SU-DHL-6 (cell line): ENCODE measurements around the gene SAV1.

Experiments used
- H2AFZ ChIP-seq: fragments of 200-600 bp; sonication (generic); 2 replicates; pipeline ENCODE4 v1.6.1; 2014; ENCODE audit warnings: low read depth, mild to moderate bottlenecking, moderate library complexity, mixed read lengths, antibody characterized with exemption, low read length; ENCODE audit not compliant: severe bottlenecking
- H3F3A ChIP-seq: fragments of 200-600 bp; shearing (Covaris generic); 2 replicates; pipeline ENCODE4 v1.6.0; 2016; ENCODE audit warnings: antibody characterized with exemption, mild to moderate bottlenecking; ENCODE audit not compliant: insufficient read depth
- H3K27ac ChIP-seq: fragments of 200-600 bp; sonication (generic); 2 replicates; pipeline ENCODE4 v1.5.1; 2016; ENCODE audit warnings: low read depth, mild to moderate bottlenecking, low read length, moderate library complexity, mixed read lengths
- H3K27me3 ChIP-seq: fragments of 200-600 bp; sonication (generic), shearing (Covaris generic); 2 replicates; pipeline ENCODE4 v1.6.0; 2014; ENCODE audit warnings: mild to moderate bottlenecking, low read length
- H3K36me3 ChIP-seq: fragments of 200-600 bp; sonication (generic); 2 replicates; pipeline ENCODE4 v1.6.1; 2014; ENCODE audit warnings: mild to moderate bottlenecking, low read length, mixed read lengths
- H3K4me2 ChIP-seq: fragments of 300-600, 200-600 bp; shearing (Covaris generic), sonication (generic); 2 replicates; pipeline ENCODE4 v1.6.0; 2014; ENCODE audit warnings: low read length, low read depth, mild to moderate bottlenecking; ENCODE audit not compliant: poor library complexity, severe bottlenecking
- H3K4me3 ChIP-seq: fragments of 200-600 bp; sonication (generic); 2 replicates; pipeline ENCODE4 v1.5.1; 2014; ENCODE audit warnings: antibody characterized with exemption, low read length, mild to moderate bottlenecking, mixed read lengths; ENCODE audit not compliant: insufficient read depth, poor library complexity, severe bottlenecking
- H3K79me2 ChIP-seq: fragments of 200-600 bp; sonication (generic); 2 replicates; pipeline ENCODE4 v1.6.1; 2014; ENCODE audit warnings: mild to moderate bottlenecking, low read length, moderate library complexity; ENCODE audit not compliant: insufficient read depth
- H3K9ac ChIP-seq: fragments of 200-600 bp; sonication (generic); 2 replicates; pipeline ENCODE4 v1.7.0; 2014; ENCODE audit warnings: mild to moderate bottlenecking, low read length
- H3K9me2 ChIP-seq: fragments of 200-600 bp; sonication (generic); replicated peaks from 2 replicates; pipeline ENCODE4 v1.6.1; 2014; ENCODE audit warnings: low read length; ENCODE audit not compliant: insufficient read depth
- H3K9me3 ChIP-seq: fragments of 200-600 bp; sonication (generic); 2 replicates; pipeline ENCODE4 v1.6.1; 2014; ENCODE audit warnings: low read length, mixed read lengths; ENCODE audit not compliant: insufficient read depth
- H4K20me1 ChIP-seq: fragments of 200-600 bp; sonication (generic); 2 replicates; pipeline ENCODE4 v1.6.1; 2014; ENCODE audit warnings: low read depth, mild to moderate bottlenecking, antibody characterized with exemption, low read length, moderate library complexity, mixed read lengths
- EZH2phosphoT487 ChIP-seq: fragments of 200-600 bp; sonication (generic), shearing (Covaris generic); conservative IDR thresholded peaks from 2 replicates; pipeline ENCODE4 v1.6.1; 2018; ENCODE audit warnings: mild to moderate bottlenecking, antibody characterized with exemption, low read length, moderate library complexity, mixed read lengths
- TF ChIP-seq, protein P1 (sequence below): fragments of 200-600 bp; sonication (generic); IDR thresholded peaks from one replicate; pipeline ENCODE4 v1.5.1; 2017; ENCODE audit warnings: antibody characterized with exemption, mild to moderate bottlenecking, low read length, moderate library complexity; ENCODE audit not compliant: insufficient read depth, poor library complexity, severe bottlenecking

SAV1 gene

DNA sequence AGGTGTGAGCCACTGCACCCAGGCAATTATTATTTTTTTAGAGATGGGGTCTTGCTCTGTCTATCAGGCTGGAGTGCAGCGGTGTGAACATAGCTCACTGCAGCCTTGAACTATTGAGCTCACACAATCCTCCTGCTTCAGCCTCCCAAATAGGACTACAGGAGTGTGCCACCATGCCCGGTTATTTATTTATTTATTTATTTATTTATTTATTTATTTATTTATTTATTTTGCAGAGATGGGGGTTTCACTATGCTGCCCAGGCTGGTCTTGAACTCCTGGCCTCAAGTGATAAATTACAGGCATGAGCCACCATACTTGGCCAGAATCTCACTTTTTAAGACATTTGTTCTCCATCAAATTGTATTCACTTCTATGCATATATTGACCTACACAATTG, 51.8 kb downstream of the SAV1 start:
- no peaks in the 10 kb centered on the region for H3F3A ChIP-seq
- no peak overlapping the region for H3K27ac ChIP-seq
- H3K9ac ChIP-seq, result no peak overlapping the region
- H4K20me1 ChIP-seq, result no peaks in the 10 kb centered on the region
- H2AFZ ChIP-seq, result no peak overlapping the region
- no peaks in the 10 kb centered on the region for H3K36me3 ChIP-seq
- H3K79me2 ChIP-seq, result no peaks in the 10 kb centered on the region
- H3K27me3 ChIP-seq, result no peaks in the 10 kb centered on the region
- no peak overlapping the region for H3K4me2 ChIP-seq
- no peaks in the 10 kb centered on the region for H3K9me3 ChIP-seq
- H3K4me3 ChIP-seq, result no peak overlapping the region
- H3K9me2 ChIP-seq, result no peaks in the 10 kb centered on the region
- TF ChIP-seq EZH2phosphoT487, result no peak
- TF ChIP-seq, protein P1, sequence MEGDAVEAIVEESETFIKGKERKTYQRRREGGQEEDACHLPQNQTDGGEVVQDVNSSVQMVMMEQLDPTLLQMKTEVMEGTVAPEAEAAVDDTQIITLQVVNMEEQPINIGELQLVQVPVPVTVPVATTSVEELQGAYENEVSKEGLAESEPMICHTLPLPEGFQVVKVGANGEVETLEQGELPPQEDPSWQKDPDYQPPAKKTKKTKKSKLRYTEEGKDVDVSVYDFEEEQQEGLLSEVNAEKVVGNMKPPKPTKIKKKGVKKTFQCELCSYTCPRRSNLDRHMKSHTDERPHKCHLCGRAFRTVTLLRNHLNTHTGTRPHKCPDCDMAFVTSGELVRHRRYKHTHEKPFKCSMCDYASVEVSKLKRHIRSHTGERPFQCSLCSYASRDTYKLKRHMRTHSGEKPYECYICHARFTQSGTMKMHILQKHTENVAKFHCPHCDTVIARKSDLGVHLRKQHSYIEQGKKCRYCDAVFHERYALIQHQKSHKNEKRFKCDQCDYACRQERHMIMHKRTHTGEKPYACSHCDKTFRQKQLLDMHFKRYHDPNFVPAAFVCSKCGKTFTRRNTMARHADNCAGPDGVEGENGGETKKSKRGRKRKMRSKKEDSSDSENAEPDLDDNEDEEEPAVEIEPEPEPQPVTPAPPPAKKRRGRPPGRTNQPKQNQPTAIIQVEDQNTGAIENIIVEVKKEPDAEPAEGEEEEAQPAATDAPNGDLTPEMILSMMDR, result no peak

DNA sequence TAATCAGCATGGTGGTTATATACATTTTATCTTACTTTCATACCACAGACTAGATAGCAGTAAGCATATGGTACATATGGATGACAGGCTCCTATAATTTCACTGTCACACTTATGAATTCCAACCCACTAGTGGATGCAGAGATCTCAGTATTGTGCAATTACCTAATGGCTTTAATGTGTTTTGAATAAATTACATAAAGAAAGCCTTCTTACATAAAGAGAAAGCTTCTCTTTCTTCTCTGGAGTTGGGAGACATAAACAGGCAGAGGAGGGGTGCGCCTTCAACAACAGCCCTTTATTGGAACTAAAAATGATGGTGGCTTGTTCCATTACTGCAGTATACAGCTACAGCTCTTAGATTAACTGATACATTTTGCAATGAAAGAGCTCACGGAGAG, 52.6 kb downstream of the SAV1 start:
- no peak overlapping the region for H3K9ac ChIP-seq
- no peak overlapping the region for H3K4me2 ChIP-seq
- TF ChIP-seq, protein P1, result no peak
- no peak for TF ChIP-seq EZH2phosphoT487
- H2AFZ ChIP-seq, result no peak overlapping the region
- no peaks in the 10 kb centered on the region for H3K79me2 ChIP-seq
- no peak overlapping the region for H3K27ac ChIP-seq
- no peak overlapping the region for H3K4me3 ChIP-seq
- no peaks in the 10 kb centered on the region for H3K9me2 ChIP-seq
- H3K27me3 ChIP-seq, result no peaks in the 10 kb centered on the region
- no peaks in the 10 kb centered on the region for H3K9me3 ChIP-seq
- no peaks in the 10 kb centered on the region for H3F3A ChIP-seq
- H4K20me1 ChIP-seq, result no peaks in the 10 kb centered on the region
- H3K36me3 ChIP-seq, result no peaks in the 10 kb centered on the region

DNA sequence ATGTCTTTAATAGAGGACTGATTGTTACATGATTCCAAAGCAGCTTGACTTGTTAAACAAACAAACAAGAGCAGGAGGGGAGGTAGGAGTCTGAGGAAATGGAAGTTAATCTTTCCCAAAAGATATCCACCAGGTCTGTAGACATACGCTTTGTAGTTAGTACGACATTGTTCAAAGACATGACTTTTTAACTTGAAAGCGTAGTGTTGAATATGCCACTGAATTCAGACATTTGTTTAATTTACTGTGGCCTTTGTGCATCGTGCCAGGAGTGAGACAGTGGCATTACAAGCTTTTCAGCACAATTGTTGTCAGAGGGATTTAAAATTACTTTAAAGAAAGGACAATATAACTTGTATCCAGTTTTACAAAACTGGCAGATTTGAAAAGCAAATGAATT, 53.0 kb downstream of the SAV1 start:
- Histone ChIP-seq H3F3A (no peaks in the 10 kb centered on the region), H3K36me3 (no peaks in the 10 kb centered on the region), H3K4me2 (no peak overlapping the region), H2AFZ (no peak overlapping the region), H3K9me2 (no peaks in the 10 kb centered on the region), H3K4me3 (no peak overlapping the region), H4K20me1 (no peaks in the 10 kb centered on the region), H3K79me2 (no peaks in the 10 kb centered on the region), H3K27me3 (no peaks in the 10 kb centered on the region), H3K27ac (no peak overlapping the region), H3K9me3 (no peaks in the 10 kb centered on the region), H3K9ac (no peak overlapping the region)
- TF ChIP-seq, protein P1, result no peak
- no peak for TF ChIP-seq EZH2phosphoT487
